ENCODE measurements around the gene TBCD. TPM values are rescaled to one million over a fixed set of nuclear protein-coding genes. Genes with fewer than 3 reads are reported as not detected.

Gene TBCD
- total RNA-seq, 1 experiment from 2014 or later, result 94.6 TPM

- H3K9me3 ChIP-seq, result no peaks in the 10 kb centered on the region
- Mint-ChIP-seq H3K27me3 (ENCODE audit: insufficient read depth, unreplicated experiment) (no peaks in the 10 kb centered on the region), H3K36me3 (ENCODE audit: insufficient read depth, unreplicated experiment) (no peaks in the 10 kb centered on the region), H3K27ac (ENCODE audit: unreplicated experiment) (no peak overlapping the region), H3K4me3 (ENCODE audit: unreplicated experiment) (no peak overlapping the region), H3K9me3 (ENCODE audit: unreplicated experiment) (no peaks in the 10 kb centered on the region), H3K4me1 (ENCODE audit: low read depth, unreplicated experiment) (no peaks in the 10 kb centered on the region)
- DNase-seq, result no peak
- no peaks in the 10 kb centered on the region for H3K36me3 ChIP-seq (ENCODE audit: control insufficient read depth, insufficient read depth, low read length)
- H3K4me1 ChIP-seq, result no peaks in the 10 kb centered on the region
- no TSS peak for BruUV-seq (replicated peaks)
- no peaks in the 10 kb centered on the region for H3K27me3 ChIP-seq (replicated peaks; ENCODE audit: control insufficient read depth, insufficient read depth, low read length)
- no peak for TF ChIP-seq CTCF (IDR thresholded peaks at IDR 0.05; ENCODE audit: insufficient read depth in 1 of 2, low read depth in 1 of 2, low read length in 1 of 2, severe bottlenecking in 1 of 2, unreplicated experiment in 1 of 2)
- H3K4me3 ChIP-seq (ENCODE audit: low read depth, low read length), result no peak overlapping the region
- intact Hi-C loops (cut with micrococcal nuclease; ENCODE audit: unreplicated experiment), result no loop called here
- ChIA-PET CTCF (no interaction called here), POLR2A (no interaction called here)
These were observed 218.2 kb downstream of the TBCD start for GRCh38 chr17:82970067-82970466.

DNA sequence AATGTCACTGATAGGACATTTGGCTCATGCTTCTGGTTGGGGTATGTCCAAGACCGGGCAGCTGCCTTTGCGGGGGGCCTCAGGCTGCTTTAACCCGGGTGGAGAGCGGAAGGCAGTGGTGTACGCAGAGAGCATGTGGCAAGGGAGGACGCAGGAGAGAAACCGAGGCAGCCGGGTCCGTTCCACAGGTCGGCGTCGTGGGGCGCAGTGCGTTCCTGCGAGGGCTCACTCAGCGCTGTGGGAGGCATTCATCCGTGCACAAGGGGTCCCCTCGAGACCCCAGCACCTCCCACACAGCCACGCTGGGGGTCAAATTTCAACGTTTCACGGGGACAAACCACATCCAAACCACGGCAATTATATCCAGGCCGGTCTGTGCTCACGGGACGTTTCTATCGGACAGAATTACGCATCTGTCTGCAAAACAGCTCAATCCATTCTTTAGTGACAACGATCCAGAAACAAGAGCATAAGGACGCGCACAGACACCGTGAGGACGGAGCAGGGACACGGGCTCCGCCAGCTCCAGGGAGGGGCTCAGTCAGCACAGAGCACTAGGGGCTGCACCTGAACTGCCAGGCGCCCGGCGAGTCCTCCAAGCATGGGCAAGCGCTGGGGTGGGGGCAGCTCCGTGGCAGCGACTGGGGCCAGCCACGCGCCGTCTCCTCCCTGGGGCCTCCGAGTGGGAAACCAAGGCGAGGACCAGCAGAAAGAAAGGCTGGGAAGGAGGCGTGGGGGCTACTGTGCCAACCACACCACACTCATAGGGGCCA lies 219.1 kb downstream of the TBCD start:
- H3K9me3 ChIP-seq, result no peaks in the 10 kb centered on the region
- H3K27ac Mint-ChIP-seq (ENCODE audit: unreplicated experiment), result no peak overlapping the region
- intact Hi-C loops (cut with micrococcal nuclease; ENCODE audit: unreplicated experiment), result no loop called here
- ChIA-PET POLR2A (no interaction called here), CTCF (no interaction called here)
- H3K4me1 ChIP-seq, result no peaks in the 10 kb centered on the region
- DNase-seq, result no peak
- H3K36me3 Mint-ChIP-seq (ENCODE audit: insufficient read depth, unreplicated experiment), result no peaks in the 10 kb centered on the region
- TF ChIP-seq CTCF (IDR thresholded peaks at IDR 0.05; ENCODE audit: insufficient read depth in 1 of 2, low read depth in 1 of 2, low read length in 1 of 2, severe bottlenecking in 1 of 2, unreplicated experiment in 1 of 2), result no peak
- no peaks in the 10 kb centered on the region for H3K36me3 ChIP-seq (ENCODE audit: control insufficient read depth, insufficient read depth, low read length)
- H3K4me3 Mint-ChIP-seq (ENCODE audit: unreplicated experiment), result no peak overlapping the region
- no peaks in the 10 kb centered on the region for H3K4me1 Mint-ChIP-seq (ENCODE audit: low read depth, unreplicated experiment)
- no TSS peak for BruUV-seq (replicated peaks)
- no peak overlapping the region for H3K4me3 ChIP-seq (ENCODE audit: low read depth, low read length)
- no peaks in the 10 kb centered on the region for H3K9me3 Mint-ChIP-seq (ENCODE audit: unreplicated experiment)
- H3K27me3 Mint-ChIP-seq (ENCODE audit: insufficient read depth, unreplicated experiment), result no peaks in the 10 kb centered on the region
- no peaks in the 10 kb centered on the region for H3K27me3 ChIP-seq (replicated peaks; ENCODE audit: control insufficient read depth, insufficient read depth, low read length)

DNA sequence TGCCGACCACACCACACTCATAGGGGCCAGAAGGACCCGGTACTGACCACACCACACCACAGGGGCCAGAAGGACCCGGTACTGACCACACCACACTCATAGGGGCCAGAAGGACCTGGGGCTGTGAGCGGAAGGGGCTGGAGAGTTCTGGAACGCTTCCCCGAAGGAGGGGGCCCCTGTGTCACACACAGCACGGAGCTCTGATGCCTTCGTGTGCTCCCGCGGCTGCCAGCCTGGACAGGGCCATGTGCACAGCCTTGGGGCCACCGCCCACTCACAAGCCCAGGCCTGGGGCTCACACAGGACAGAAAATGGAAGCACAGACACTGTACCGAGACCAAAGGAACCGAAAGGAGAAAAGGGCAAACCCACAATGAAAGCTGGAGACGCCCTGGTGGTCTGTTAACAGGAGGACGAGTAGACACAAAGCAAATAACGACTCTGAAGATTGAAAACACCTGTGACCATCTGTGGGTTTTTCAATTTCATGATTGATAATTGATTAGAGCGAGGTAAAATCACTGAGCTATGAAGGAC lies 221.0 kb downstream of the TBCD start:
- no TSS peak for BruUV-seq (replicated peaks)
- ChIA-PET CTCF (no interaction called here), POLR2A (no interaction called here)
- no peaks in the 10 kb centered on the region for H3K36me3 Mint-ChIP-seq (ENCODE audit: insufficient read depth, unreplicated experiment)
- no peaks in the 10 kb centered on the region for H3K4me1 Mint-ChIP-seq (ENCODE audit: low read depth, unreplicated experiment)
- H3K9me3 Mint-ChIP-seq (ENCODE audit: unreplicated experiment), result no peaks in the 10 kb centered on the region
- intact Hi-C loops (cut with micrococcal nuclease; ENCODE audit: unreplicated experiment), result no loop called here
- H3K9me3 ChIP-seq, result no peaks in the 10 kb centered on the region
- H3K27me3 ChIP-seq (replicated peaks; ENCODE audit: control insufficient read depth, insufficient read depth, low read length), result no peaks in the 10 kb centered on the region
- H3K27ac Mint-ChIP-seq (ENCODE audit: unreplicated experiment), result no peak overlapping the region
- TF ChIP-seq CTCF (IDR thresholded peaks at IDR 0.05; ENCODE audit: insufficient read depth in 1 of 2, low read depth in 1 of 2, low read length in 1 of 2, severe bottlenecking in 1 of 2, unreplicated experiment in 1 of 2), result no peak
- no peaks in the 10 kb centered on the region for H3K4me1 ChIP-seq
- DNase-seq, result no peak
- no peak overlapping the region for H3K4me3 Mint-ChIP-seq (ENCODE audit: unreplicated experiment)
- no peak overlapping the region for H3K4me3 ChIP-seq (ENCODE audit: low read depth, low read length)
- H3K36me3 ChIP-seq (ENCODE audit: control insufficient read depth, insufficient read depth, low read length), result no peaks in the 10 kb centered on the region
- no peaks in the 10 kb centered on the region for H3K27me3 Mint-ChIP-seq (ENCODE audit: insufficient read depth, unreplicated experiment)

All from Caco-2 (cell line).